IPS-20b (cell line): ENCODE data around the gene FAM83E.
A peak's percentile ranks its signal among the peaks of the same experiment; 100 is the strongest.

Experiments
- H3K27ac ChIP-seq: one replicate; pipeline ENCODE4 v1.5.1; 2013; ENCODE audit warnings: low read length
- H3K27me3 ChIP-seq: 2 replicates; pipeline ENCODE4 v1.6.1; 2013; ENCODE audit warnings: mild to moderate bottlenecking, low read length, inconsistent platforms; ENCODE audit not compliant: insufficient read depth
- H3K36me3 ChIP-seq: 2 replicates; pipeline ENCODE4 v1.6.1; 2013; ENCODE audit warnings: low read depth, mild to moderate bottlenecking, inconsistent platforms, low read length, moderate library complexity; ENCODE audit not compliant: insufficient read depth
- H3K4me1 ChIP-seq: 2 replicates; pipeline ENCODE4 v1.6.1; 2013; ENCODE audit warnings: mild to moderate bottlenecking, control low read depth, inconsistent platforms, low read length, moderate library complexity; ENCODE audit not compliant: insufficient read depth
- H3K4me3 ChIP-seq: 2 replicates; pipeline ENCODE4 v1.5.1; 2013; ENCODE audit warnings: mild to moderate bottlenecking, low read length, inconsistent platforms
- H3K9ac ChIP-seq: 2 replicates; pipeline ENCODE4 v1.6.1; 2013; ENCODE audit warnings: low read depth, mild to moderate bottlenecking, inconsistent platforms, low read length, moderate library complexity
- H3K9me3 ChIP-seq: 2 replicates; pipeline ENCODE4 v1.6.1; 2013; ENCODE audit warnings: mild to moderate bottlenecking, low read depth, low read length, inconsistent platforms; ENCODE audit not compliant: insufficient read depth

Gene FAM83E

GRCh38 chr19:48638831-48639381 lies 24.0 kb upstream of the FAM83E start:
- peaks cover 16% of the 10 kb centered on the region; the same call in 1 of the 2 replicates for H3K4me1 ChIP-seq
- peak overlapping the region; percentile 69; the same call in 1 of the 2 replicates for H3K9ac ChIP-seq
- H3K27me3 ChIP-seq, result peaks cover 12% of the 10 kb centered on the region; the same call in 1 of the 2 replicates
- H3K9me3 ChIP-seq, result no peaks in the 10 kb centered on the region
- H3K36me3 ChIP-seq, result peaks cover 11% of the 10 kb centered on the region; the same call in 1 of the 2 replicates
- H3K27ac ChIP-seq, result peak overlapping the region; percentile 89
- peak overlapping the region; percentile 60 for H3K4me3 ChIP-seq

DNA sequence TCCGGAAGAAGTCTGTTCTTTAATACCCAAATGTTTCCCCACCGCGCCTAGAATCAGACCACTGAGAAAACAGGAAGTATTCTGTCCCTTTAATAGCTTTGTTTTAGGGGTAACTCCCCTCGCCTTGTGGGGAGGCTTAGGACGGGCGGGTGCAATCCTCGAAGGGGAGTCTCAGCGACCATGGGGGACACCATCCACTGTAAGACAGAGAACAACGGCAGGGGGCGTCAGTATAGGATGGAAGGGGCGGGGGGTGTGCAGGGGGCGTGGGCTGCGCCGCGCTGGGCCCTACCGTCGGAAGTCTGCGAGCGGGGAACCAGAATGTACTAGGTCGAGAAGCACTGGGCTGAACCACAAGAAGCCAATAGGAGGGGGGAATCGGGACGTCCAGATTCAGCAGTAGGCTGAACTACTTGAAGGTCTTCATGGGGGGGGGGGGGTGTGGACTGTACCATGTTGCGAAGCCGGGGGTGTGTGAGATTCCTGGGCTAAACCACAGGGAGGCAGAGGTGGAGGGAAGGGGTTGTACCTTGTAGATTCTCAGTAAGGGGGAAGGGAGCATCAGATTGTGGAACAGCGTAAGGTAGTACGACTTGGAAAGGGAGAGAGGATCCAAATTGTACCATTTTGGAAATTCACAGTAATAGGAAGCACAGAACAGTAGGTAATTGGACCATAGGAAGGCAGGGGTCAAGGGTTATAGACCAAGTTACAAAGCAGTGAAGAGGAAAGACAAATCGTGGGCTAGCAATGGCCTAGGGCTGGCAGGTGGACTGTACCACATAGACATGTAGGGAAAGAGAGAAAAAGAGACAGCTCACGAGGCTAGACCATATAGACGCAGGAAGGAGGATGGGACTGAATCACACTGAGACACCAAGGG lies 23.3 kb upstream of the FAM83E start:
- Histone ChIP-seq H3K9me3 (no peaks in the 10 kb centered on the region), H3K4me1 (peaks cover 17% of the 10 kb centered on the region; the same call in 1 of the 2 replicates), H3K27ac (peak overlapping the region; percentile 89), H3K9ac (peak overlapping the region; percentile 85; the same call in 1 of the 2 replicates), H3K36me3 (peaks cover 11% of the 10 kb centered on the region; the same call in 1 of the 2 replicates), H3K27me3 (peaks cover 12% of the 10 kb centered on the region; the same call in 1 of the 2 replicates), H3K4me3 (peak overlapping the region; percentile 71)

GRCh38 chr19:48637449-48637947 lies 22.6 kb upstream of the FAM83E start:
- Histone ChIP-seq H3K9me3 (no peaks in the 10 kb centered on the region), H3K36me3 (peaks cover 11% of the 10 kb centered on the region; the same call in 1 of the 2 replicates), H3K27ac (peak overlapping the region; percentile 81), H3K9ac (peak overlapping the region; percentile 85; the same call in 1 of the 2 replicates), H3K27me3 (peaks cover 12% of the 10 kb centered on the region; the same call in 1 of the 2 replicates), H3K4me3 (peak overlapping the region; percentile 83), H3K4me1 (peaks cover 17% of the 10 kb centered on the region; the same call in 1 of the 2 replicates)

DNA sequence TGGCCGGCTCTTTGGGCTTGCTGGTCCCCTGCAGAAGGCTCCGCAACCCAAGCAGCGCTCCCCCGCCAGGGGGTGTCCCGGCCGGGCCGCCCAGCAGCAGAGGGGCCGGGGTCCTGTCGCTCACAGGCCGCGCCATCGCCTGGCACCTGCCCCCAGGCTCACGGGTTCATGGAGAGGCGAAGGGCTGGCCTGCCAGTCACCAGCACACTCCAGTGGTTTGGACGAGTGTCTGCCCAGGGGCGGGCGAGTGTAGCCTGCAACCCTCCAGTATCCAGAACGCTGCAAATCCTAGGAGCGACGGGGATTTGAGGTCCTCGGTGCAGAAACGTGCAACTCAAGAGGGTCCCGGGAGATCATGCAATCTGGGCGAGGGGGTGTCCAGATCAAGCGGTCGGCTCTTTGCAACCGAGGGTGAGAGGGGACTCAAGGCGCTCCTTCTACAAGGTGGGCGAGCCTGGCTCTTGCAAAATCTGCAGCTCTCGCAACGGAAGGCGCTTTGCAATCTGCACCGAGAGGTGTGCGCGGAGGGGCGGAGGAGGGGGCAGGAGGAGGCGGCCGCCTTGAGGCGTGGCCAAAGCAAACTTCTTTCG lies 22.1 kb upstream of the FAM83E start, which contains the start of gene DBP:
DBP (minus strand) TSS at position 521 of the 590 bp plus-strand sequence; CDS start at position 136, 385 bp downstream.
- Histone ChIP-seq H3K9ac (peak within 1 kb of the TSS; percentile 85; the same call in 1 of the 2 replicates), H3K36me3 (peaks cover 11% of the 10 kb centered on the region; the same call in 1 of the 2 replicates), H3K27ac (peak within 1 kb of the TSS; percentile 81), H3K27me3 (peaks cover 12% of the 10 kb centered on the region; the same call in 1 of the 2 replicates), H3K4me1 (peaks cover 17% of the 10 kb centered on the region; the same call in 1 of the 2 replicates), H3K4me3 (peak within 1 kb of the TSS; percentile 83), H3K9me3 (no peaks in the 10 kb centered on the region)

- Histone ChIP-seq H3K4me1 (peaks cover 19% of the 10 kb centered on the region; the same call in 1 of the 2 replicates), H3K9ac (peak overlapping the region; percentile 58; the same call in 1 of the 2 replicates), H3K27me3 (peaks cover 12% of the 10 kb centered on the region; the same call in 1 of the 2 replicates), H3K36me3 (peaks cover 11% of the 10 kb centered on the region; the same call in 1 of the 2 replicates), H3K4me3 (peak overlapping the region; percentile 83), H3K27ac (no peak overlapping the region), H3K9me3 (no peaks in the 10 kb centered on the region)
Measured at GRCh38 chr19:48635966-48636858, 21.3 kb upstream of the FAM83E start.

DNA sequence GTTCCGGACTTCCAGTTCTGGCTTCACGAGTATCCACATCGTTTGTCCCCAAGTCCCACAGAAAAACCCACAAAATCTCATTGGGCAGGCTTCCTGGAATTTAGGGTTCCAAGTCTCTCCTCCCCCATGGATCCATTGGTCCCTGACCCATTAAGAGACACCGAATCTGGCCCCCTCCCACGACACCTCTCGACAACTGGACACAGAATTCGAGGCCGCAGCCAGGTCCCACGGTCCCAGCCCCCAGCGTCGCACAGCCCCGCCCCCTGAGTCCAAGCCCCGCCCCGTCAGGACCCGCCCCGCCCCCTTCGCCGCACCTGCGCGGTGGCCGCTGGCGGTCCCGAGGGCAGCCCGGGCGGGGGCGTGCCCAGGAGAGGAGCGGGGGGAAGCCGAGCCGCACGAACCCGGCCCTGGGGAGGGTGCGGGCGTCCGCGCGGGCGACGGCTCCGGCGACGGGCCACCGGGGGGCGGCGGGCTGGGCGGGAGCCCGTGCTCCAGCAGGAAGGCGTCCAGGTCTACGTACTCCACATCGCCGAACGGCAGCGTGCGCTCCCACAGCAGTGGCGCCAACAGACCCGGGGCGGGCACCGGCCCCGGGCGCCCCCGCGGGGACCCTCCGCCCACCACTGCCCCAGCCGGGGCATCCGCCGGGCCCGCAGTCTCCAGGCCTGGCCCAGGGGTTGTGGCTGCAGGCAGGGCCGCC lies 20.5 kb upstream of the FAM83E start:
- Histone ChIP-seq H3K36me3 (peaks cover 11% of the 10 kb centered on the region; the same call in 1 of the 2 replicates), H3K9ac (peak overlapping the region; percentile 61; the same call in 1 of the 2 replicates), H3K27ac (no peak overlapping the region), H3K9me3 (no peaks in the 10 kb centered on the region), H3K27me3 (peaks cover 12% of the 10 kb centered on the region; the same call in 1 of the 2 replicates), H3K4me1 (peaks cover 22% of the 10 kb centered on the region; the same call in 1 of the 2 replicates), H3K4me3 (peak overlapping the region; percentile 83)

DNA sequence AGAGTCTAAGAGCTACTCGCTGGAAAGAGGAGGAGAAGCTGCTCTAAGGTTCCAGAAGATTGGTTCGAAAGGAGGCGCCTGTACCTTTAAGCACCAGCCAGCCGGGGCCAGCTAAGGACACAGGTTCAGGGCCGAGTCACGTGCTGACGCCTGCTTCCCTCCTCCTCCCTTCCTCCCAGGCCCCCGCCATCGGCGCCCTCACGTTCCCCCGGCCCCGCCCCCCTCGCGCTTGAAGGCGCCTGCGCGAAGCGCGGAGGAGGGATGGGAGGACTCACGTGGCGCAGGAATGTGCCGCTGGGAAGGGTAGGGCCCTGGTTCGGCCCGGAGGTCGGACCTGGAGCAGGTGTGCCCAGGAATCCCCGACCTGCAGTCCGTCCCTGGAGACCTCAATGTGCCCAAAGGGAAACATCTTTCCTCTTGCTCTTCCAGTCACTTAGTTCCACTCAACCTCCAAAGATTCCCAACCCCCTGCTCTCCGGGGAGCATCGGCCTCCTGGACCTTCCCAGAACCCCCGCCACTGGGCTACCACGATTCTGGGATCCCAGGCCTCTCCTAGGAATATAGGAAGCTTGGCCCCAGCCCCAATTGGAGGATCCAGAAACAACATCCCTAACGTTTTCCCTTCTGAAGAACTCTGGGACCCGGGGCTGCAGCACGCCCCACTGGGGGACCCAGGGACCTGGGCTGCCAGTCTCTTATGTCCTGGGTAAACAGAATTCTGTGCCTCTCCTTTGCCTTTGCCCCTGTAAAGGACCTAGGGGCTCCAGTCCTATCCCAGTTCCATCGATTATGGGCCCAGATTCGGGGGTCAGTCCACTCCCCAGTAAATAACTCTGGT lies 19.8 kb upstream of the FAM83E start:
- Histone ChIP-seq H3K9me3 (no peaks in the 10 kb centered on the region), H3K4me3 (peak overlapping the region; percentile 50), H3K36me3 (peaks cover 10% of the 10 kb centered on the region; the same call in 1 of the 2 replicates), H3K4me1 (peaks cover 22% of the 10 kb centered on the region; the same call in 1 of the 2 replicates), H3K27ac (no peak overlapping the region), H3K27me3 (peaks cover 12% of the 10 kb centered on the region; the same call in 1 of the 2 replicates), H3K9ac (peak overlapping the region; percentile 61; the same call in 1 of the 2 replicates)

- Histone ChIP-seq H3K36me3 (peaks cover 5% of the 10 kb centered on the region; the same call in 1 of the 2 replicates), H3K4me1 (peaks cover 22% of the 10 kb centered on the region; the same call in 1 of the 2 replicates), H3K27ac (no peak overlapping the region), H3K4me3 (peak overlapping the region; percentile 22), H3K9ac (peak overlapping the region; percentile 33; the same call in 1 of the 2 replicates), H3K9me3 (no peaks in the 10 kb centered on the region), H3K27me3 (peaks cover 12% of the 10 kb centered on the region; the same call in 1 of the 2 replicates)
Measured at GRCh38 chr19:48634036-48634342, 19.1 kb upstream of the FAM83E start.
